SK-MEL-5 (cell line): Measurements from ENCODE around the gene S100Z. TPM values are rescaled to one million over a fixed set of nuclear protein-coding genes. Genes with fewer than 3 reads are reported as not detected.
"Not testable (repeated sequence)": the region's sequence is repeated elsewhere in the genome, so short reads cannot be mapped to it uniquely, and the experiment has no call there.

Experiments
- DNase-seq: peaks from one replicate; pipeline ENCODE4 v3.0.0-alpha.2; 2016; ENCODE audit warnings: low read depth, low spot score
- in situ Hi-C: cut with HindIII; loops from 2 replicates; pipeline ENCODE4 v1.10.0; 2016; ENCODE audit warnings: low sequenced_read_pairs, high pct_unique_total_duplicates, low pct_unique_long_range_greater_than_20kb
- total RNA-seq: library from RNA; depleted of rRNA; stranded (reverse); fragments of >200 nt; shearing (Covaris generic); gene quantifications from 2 replicates; pipeline ENCODE4 v1.2.3, GENCODE V29; 2014

S100Z gene
- total RNA-seq, 1 experiment from 2014 or later: not detected

DNA sequence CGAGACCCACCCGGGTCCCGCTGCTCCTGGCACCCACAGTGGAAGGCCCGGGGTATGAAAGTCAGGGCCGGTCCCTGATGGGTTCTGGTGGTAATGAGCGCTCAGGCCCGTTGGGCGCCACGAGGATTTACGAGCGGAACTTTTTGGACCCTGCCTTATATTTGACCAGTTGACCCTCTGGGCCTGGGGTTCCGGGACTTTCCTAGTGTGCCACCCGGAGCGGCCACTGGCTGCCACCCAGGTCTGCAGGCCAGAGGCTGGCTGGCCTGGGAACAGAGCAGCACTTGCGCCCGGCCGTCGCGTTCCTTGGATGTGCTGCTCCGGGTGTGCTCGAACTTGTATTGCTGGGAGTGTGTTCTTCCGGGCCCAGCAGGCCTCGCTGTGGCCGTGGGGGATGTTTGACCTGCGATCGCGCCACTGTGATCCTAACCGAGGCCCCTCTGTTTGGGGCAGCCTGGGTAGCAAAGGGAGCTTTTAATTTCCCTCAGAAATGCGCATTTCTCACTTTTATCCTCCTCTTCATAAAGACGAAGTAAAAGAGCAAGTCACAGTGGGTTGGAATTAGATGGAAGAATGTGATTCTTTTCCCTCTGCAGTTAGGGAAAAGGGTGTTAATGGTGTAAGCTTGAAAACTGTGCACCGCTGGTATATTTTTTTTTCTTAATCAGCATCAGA, 29.8 kb upstream of the S100Z start:
- DNase-seq: no peak
- in situ Hi-C loops: no loop called here

GRCh38 chr5:76820526-76820890, 29.3 kb upstream of the S100Z start:
- in situ Hi-C loops: no loop called here
- DNase-seq: no peak

- no peak for DNase-seq
- in situ Hi-C loops: no loop called here
Measured at GRCh38 chr5:76821136-76821535, 28.7 kb upstream of the S100Z start.

DNA sequence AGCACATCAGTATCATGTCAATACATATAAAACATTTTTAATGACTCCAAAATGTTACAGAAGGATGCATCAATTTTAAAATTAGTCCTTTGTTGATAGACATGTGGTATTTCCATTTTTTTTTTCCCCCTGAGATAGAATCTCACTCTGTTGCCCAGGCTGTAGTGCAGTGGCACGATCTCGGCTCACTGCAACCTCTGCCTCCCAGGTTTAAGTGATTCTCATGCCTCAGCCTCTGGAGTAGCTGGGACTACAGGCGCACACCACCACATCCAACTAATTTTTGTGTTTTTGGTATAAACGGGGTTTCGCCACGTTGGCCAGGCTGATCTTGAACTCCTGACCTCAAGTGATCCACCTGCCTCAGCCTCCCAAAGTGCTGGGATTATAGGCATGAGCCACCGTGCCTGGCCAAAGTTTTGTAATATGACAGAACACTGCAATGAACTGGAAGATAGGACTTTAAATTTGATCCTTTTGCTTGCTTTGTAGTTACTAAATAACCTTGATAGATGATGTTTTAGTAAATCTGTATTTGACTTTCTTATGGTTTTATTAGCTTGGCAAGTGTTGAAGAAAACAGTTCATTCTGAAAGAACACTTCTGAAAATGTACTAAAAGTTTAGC, 27.6 kb upstream of the S100Z start:
- in situ Hi-C loops, DNase-seq: not testable (repeated sequence)

DNA sequence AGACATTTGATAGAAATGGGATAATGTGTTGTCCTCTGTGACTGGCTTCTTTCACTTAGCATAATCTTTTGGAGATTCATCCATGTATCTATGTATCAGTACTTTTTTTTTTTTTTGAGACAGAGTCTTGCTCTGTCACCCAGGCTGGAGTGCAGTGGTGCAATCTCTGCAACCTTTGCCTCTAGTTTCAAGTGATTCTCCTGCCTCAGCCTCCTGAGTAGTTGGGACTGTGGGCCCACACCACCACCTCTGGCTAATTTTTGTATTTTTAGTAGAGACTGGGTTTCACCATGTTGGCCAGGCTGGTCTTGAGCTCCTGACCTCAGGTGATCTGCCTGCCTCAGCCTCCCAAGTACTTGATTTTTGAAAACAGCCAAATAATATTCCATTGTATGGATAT, 23.4 kb upstream of the S100Z start:
- DNase-seq, in situ Hi-C loops: not testable (repeated sequence)

DNA sequence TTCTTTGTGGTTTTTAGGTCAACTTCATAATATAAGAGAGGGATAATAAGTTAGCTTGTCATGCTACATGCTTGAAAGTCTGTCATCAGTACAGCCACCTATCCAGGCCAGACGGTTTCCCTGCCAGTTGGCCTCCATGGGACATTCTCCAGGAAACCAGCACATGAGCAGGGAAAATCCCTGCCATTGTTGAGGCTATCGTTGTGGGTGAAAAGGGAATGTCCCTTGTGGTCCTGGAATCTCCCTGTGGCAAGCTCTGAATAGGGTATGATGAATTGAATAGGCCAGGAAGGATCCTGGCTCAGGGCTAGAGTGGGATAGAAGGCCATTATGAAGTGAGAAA, 18.7 kb upstream of the S100Z start:
- no peak for DNase-seq
- in situ Hi-C loops: no loop called here

DNA sequence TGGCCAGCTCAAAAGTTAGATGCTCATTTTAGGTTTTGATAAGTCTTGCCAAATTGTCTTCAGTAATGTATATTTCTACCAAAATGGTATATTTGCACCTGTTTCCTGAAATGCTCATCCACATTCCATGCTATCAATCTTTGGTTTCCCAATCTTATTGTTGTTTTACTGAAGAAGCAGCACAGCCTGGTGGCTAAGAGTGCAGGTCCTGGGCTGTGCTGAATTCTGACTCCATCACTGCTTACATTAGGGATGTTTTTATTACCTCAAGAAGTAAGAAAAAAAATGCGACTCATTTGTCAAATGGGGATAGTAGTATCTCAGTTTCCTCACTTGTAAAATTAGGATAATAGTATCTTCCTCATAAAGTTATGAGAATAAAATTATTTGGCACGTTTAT, 13.6 kb upstream of the S100Z start:
- DNase-seq: no peak
- in situ Hi-C loops: no loop called here

- in situ Hi-C loops: no loop called here
Measured at GRCh38 chr5:76836585-76836984, 13.2 kb upstream of the S100Z start.

GRCh38 chr5:76838481-76839261, 11.1 kb upstream of the S100Z start:
- DNase-seq: no peak
- in situ Hi-C loops: no loop called here

More at GRCh38 chr5:76836585-76836984, 13.2 kb upstream of the S100Z start:
- no peak for DNase-seq

DNA sequence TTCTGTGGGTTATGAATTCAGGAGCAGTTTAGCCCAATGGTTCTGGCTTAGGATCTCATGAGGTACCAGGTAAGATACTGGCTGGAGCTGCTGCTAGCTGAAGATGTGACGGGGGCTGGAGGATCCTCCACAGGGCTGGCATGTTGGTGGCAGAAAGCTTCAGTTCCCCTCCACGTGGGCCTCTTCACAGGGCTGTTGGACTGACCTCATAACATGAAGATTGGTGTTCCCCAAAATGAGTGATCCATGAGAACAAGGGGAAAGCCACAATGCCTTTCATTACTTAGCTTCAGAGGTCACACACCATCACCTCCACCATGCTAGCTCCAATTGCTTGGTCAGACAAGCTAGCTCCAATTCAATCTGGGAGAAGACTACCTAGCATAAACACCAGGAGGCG, 8.5 kb upstream of the S100Z start:
- DNase-seq: no peak
- in situ Hi-C loops: no loop called here

GRCh38 chr5:76845890-76846289, 3.9 kb upstream of the S100Z start:
- in situ Hi-C loops: no loop called here
- DNase-seq: no peak

DNA sequence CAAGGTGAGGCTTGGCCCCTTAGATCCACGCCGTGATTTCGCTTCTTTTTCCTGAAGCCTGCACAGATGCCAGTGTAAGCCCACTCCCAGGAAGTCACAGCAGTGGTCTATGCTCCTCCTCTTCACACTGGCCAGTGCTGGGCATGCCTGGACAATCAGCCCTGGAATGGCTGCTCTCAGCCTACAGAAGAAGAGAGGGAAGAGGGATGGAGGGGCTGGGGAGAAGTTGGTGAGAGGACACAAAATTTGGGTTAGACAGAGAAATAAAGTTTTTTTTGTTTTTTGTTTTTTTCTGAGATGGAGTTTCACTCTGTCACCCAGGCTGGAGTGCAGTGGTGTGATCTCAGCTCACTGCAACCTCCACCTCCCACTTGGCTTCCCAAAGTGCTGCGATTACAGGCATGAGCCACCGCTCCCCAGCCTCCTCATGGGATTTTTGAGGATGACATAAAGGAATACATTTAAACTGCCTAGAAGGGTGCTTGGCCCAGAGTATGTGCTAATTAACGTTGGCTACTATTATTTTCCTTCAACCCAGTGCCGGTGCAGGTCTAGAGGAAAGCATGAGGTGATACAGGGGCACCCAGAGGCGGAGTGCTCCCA, 830 bp downstream of the S100Z start:
- no peak for DNase-seq
- in situ Hi-C loops: no loop called here

GRCh38 chr5:76851728-76852369, 2.0 kb downstream of the S100Z start:
- in situ Hi-C loops: no loop called here
- no peak for DNase-seq

- no peak for DNase-seq
- in situ Hi-C loops: no loop called here
Measured at GRCh38 chr5:76852772-76853171, 3.0 kb downstream of the S100Z start.

DNA sequence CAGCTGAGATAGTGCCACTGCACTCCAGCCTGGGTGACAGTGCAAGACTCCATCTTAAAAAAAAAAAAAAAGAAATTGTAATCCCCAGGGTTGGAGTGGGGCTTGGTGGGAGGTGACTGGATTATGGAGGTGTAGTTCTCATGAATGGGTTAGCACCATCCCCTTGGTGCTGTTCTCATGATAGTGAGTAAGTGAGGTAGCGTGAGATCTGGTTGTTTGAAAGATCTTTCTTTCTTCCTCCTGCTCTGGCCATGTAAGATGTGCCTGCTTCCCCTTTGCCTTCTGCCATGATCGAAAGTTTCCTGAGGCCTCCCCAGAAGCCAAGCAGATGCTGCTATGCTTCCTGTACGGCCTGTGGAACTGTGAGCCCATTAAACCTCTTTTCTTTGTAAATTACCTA, 3.9 kb downstream of the S100Z start:
- DNase-seq, in situ Hi-C loops: not testable (repeated sequence)

DNA sequence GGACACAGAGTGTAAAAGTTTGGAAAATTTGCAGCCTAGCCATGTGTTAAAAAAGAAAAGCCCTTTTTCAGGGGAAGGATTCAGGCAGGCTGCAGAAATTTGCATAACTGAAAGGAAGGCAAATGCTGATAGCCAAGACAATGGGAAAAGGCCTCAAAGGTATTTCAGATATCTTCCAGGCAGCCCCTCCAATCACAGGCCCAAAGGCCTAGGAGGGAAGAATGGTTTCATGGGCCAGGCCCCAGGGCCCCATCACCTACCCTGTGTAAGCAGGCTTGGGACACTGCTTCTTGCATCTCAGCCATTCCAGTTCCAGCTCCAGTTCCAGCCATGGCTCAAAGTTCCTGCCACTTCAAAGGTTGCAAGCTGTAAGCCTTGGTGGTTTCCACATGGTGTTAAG, 4.8 kb downstream of the S100Z start:
- in situ Hi-C loops: no loop called here
- no peak for DNase-seq

GRCh38 chr5:76855501-76855900, 5.7 kb downstream of the S100Z start:
- in situ Hi-C loops, DNase-seq: not testable (repeated sequence)

DNA sequence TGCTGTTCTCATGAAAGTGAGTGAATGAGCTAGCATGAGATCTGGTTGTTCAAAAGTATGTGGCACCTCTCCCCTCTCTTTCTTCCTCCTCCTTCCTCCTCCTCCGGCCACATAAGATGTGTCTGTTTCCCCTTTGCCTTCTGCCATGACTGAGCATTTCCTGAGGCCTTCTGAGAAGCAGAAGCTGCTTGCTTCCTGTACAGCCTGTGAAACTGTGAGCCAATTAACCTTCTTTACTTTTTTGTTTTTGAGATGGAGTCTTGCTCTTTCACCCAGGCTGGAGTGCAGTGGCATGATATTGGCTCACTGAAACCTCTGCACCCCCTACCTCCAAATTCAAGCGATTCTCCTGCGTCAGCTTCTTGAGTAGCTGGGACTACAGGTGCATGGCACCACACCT, 6.1 kb downstream of the S100Z start:
- in situ Hi-C loops: no loop called here
- no peak for DNase-seq
